Left lung (tissue), 10 donors: ENCODE measurements around the gene LITAF. TPM values are rescaled to one million over a fixed set of nuclear protein-coding genes. Genes with fewer than 3 reads are reported as not detected.
"Not testable (repeated sequence)": the region's sequence is repeated elsewhere in the genome, so short reads cannot be mapped to it uniquely, and the experiment has no call there.

Experiments
- ATAC-seq: fragments of 200-7000 bp; cut with Tn5 transposase; one replicate; pipeline ENCODE4 v1.9.1; 2020; ENCODE audit warnings: moderate library complexity
- DNase-seq, 4 donors: peaks; one replicate each; pipeline ENCODE4 v3.0.0-alpha.2; 2013 to 2020
- H3K27ac ChIP-seq, 2 donors: fragments of 200-600 bp; sonication (generic) in 1 of 2; one replicate each; pipeline versions ENCODE4 v1.5.0 to v1.8.0; 2020 to 2021
- H3K27me3 ChIP-seq, 2 donors: fragments of 200-600 bp; sonication (generic) in 1 of 2; one replicate each; pipeline versions ENCODE4 v1.5.0 to v1.8.0; 2020 to 2021
- H3K36me3 ChIP-seq, 2 donors: fragments of 200-600 bp; sonication (generic) in 1 of 2; one replicate each; pipeline versions ENCODE4 v1.5.0 to v1.8.0; 2020 to 2021
- H3K4me1 ChIP-seq, 2 donors: fragments of 200-600 bp; one replicate each; pipeline ENCODE4 v1.8.0; 2021
- H3K4me3 ChIP-seq, 2 donors: fragments of 200-600 bp; sonication (generic) in 1 of 2; one replicate each; pipeline versions ENCODE4 v1.5.0 to v1.8.0; 2020 to 2021; ENCODE audit warnings: mild to moderate bottlenecking in 1 of 2
- H3K9me3 ChIP-seq, 2 donors: fragments of 200-600 bp; sonication (generic) in 1 of 2; one replicate each; pipeline versions ENCODE4 v1.5.0 to v1.8.0; 2020 to 2021
- CTCF ChIP-seq, 2 donors: fragments of 200-600 bp; sonication (generic) in 1 of 2; IDR thresholded peaks; one replicate each; pipeline versions ENCODE4 v1.5.0 to v1.8.0; 2021; ENCODE audit warnings: antibody characterized with exemption in 2 of 2
- intact Hi-C, 2 donors: fragments of 100-400 bp; cut with DNase I; formaldehyde crosslinking; loops; one replicate each; pipeline versions ENCODE4 v1.11.2 to v1.14.2; 2022
- polyA plus RNA-seq, 6 donors: library from polyadenylated mRNA; unstranded; fragments of 120-200 nt; gene quantifications; one replicate each; pipeline ENCODE4 v1.2.1, GENCODE V29; 2013; ENCODE audit not compliant: insufficient read length in 6 of 6
- total RNA-seq, 2 donors: library from RNA; stranded (reverse); fragmentation: NEBNext Ultra II Directional; extraction: Animal tissue kit (Norgen Biotek cat#: 25700); gene quantifications; one replicate each; pipeline ENCODE4 v1.2.1, GENCODE V29; 2021
- donor health status: DM: no; HTN: yes; CAD: no.
- donor health status: DM: no; HTN: no; CAD: no.

LITAF gene
- total and polyA plus RNA-seq, 8 donors: 117 to 277 (median 125) TPM

DNA sequence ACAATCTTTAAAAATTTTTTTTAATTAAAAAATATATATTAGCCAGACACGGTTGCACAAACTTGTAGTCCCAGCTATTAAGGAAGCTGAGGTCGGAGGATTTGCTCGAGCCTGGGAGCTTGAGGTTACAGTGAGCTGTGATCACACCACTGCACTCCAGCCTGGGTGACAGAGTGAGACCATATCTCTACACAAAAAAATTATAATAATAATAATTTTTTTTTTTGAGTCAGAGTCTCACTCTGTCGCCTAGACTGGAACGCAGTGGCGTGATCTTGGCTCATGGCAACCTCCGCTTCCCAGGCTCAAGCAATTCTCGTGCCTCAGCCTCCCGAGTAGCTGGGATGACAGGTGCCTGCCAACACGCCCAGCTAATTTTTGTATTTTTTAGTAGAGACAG lies 23.8 kb downstream of the LITAF start:
- ATAC-seq: no peak

DNA sequence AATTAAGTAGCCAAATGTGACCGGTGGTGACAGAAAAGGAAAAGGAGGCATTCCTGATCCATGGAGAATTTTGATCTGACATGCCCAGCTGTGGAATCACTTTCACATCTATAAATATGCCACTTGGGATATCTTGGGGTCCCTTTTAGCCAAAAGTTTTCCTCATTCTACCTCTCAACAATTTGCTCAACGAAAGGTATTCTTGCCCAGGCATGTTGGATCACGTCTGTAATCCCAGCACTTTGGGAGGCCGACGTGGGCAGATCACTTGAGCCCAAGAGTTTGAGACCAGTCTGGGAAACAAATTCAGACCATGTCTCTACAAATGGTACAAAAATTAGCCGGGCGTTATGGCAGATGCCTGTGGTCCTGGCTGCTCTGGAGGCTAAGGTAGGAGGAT lies 24.3 kb downstream of the LITAF start:
- H3K36me3 ChIP-seq: peaks cover 0 to 57% of the 10 kb centered on the region in 2 donors
- H3K4me1 ChIP-seq: peaks cover 0 to 78% of the 10 kb centered on the region in 2 donors

More for the DNA sequence above, 23.8 kb downstream of the LITAF start:
- no peak overlapping the region for H3K4me3 ChIP-seq
- H3K4me1 ChIP-seq: peaks cover 0 to 72% of the 10 kb centered on the region in 2 donors
- H3K27me3 ChIP-seq: no peaks in the 10 kb centered on the region
- H3K36me3 ChIP-seq: peaks cover 0 to 58% of the 10 kb centered on the region in 2 donors
- DNase-seq: no peak
- no peak for TF ChIP-seq CTCF (IDR thresholded peaks at IDR 0.05)
- no peaks in the 10 kb centered on the region for H3K9me3 ChIP-seq
- intact Hi-C loops: no loop called here
- peak overlapping the region; percentile 7 to 28 for H3K27ac ChIP-seq

DNA sequence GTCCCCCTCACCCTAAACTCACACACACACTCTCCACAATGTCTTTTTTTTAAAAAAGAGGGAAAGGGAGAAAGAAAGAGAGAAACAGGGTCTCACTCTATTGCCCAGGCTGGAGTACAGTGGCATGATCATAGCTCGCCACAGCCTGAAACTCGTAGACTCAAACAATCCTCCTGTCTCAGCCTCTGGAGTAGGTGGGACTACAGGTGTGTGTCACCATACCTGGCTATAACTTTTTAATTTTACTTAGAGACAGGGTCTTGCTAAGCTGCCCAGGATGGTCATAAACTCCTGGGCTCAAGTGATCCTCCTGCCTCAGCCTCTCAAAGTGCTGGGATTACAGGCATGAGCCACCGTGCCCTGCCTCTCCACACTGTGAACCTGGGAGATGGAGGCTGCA lies 24.9 kb downstream of the LITAF start:
- no peak overlapping the region for H3K4me3 ChIP-seq
- TF ChIP-seq CTCF (IDR thresholded peaks at IDR 0.05): no peak
- ATAC-seq: no peak
- no peaks in the 10 kb centered on the region for H3K27me3 ChIP-seq
- no peak for DNase-seq
- intact Hi-C loops: no loop called here
- H3K4me1 ChIP-seq: peaks cover 0 to 79% of the 10 kb centered on the region in 2 donors
- peaks cover 0 to 58% of the 10 kb centered on the region in 2 donors for H3K36me3 ChIP-seq
- H3K9me3 ChIP-seq: no peaks in the 10 kb centered on the region
- H3K27ac ChIP-seq: peak overlapping the region in 1 of 2 donors; percentile 63

More for the DNA sequence above, 24.3 kb downstream of the LITAF start:
- intact Hi-C loops: no loop called here
- Histone ChIP-seq H3K9me3 (no peaks in the 10 kb centered on the region), H3K27me3 (no peaks in the 10 kb centered on the region), H3K4me3 (no peak overlapping the region), H3K27ac (peak overlapping the region; percentile 7 to 28)
- ATAC-seq (no peak), DNase-seq (no peak)
- no peak for TF ChIP-seq CTCF (IDR thresholded peaks at IDR 0.05)

GRCh38 chr16:11561454-11561805 lies 25.3 kb downstream of the LITAF start:
- H3K4me3 ChIP-seq: no peak overlapping the region
- DNase-seq (no peak), ATAC-seq (no peak)
- TF ChIP-seq CTCF (IDR thresholded peaks at IDR 0.05): no peak
- peaks cover 0 to 79% of the 10 kb centered on the region in 2 donors for H3K4me1 ChIP-seq
- H3K36me3 ChIP-seq: peaks cover 0 to 58% of the 10 kb centered on the region in 2 donors
- no peaks in the 10 kb centered on the region for H3K27me3 ChIP-seq
- H3K9me3 ChIP-seq: no peaks in the 10 kb centered on the region
- peak overlapping the region; percentile 45 to 63 for H3K27ac ChIP-seq
- intact Hi-C loops: no loop called here

DNA sequence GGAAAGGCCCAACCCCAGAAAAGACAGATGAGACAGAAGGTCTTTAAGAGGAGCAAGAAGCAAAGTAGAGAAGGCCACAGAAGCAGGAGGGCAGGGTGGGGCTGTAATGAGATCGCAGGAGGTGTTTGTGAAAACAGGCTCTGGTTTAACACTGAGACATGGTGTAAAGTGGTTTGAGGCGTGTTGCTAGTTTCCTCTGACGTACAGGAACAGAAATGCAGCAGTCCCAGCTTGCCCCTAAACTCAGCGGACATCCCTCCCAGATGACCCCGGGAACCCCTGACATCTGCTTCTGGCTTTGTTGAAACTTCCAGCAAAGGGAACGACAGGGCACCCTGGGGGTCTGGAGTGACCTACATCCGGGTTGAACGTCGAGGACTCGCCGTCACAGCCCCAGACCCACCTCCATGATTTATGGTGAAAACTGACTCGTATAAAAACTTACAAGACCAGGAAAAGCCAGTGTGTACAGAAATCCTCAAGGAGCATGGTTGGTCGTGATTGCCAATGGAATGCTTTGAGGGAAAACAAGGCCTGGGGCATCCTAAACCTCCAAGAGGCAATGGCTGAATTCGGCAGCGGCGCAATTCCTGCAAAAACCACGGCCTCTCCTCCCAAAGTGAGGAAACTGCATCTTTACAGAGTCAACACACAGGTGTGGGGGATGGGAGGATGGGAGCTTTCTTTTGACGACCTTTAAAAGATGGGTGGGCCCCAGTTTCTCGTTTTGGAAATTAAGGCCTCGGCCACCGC lies 25.8 kb downstream of the LITAF start:
- Histone ChIP-seq H3K9me3 (no peaks in the 10 kb centered on the region), H3K4me1 (peaks cover 0 to 79% of the 10 kb centered on the region in 2 donors), H3K36me3 (peaks cover 0 to 58% of the 10 kb centered on the region in 2 donors), H3K4me3 (no peak overlapping the region), H3K27ac (peak overlapping the region; percentile 45 to 63), H3K27me3 (no peaks in the 10 kb centered on the region)
- intact Hi-C loops: no loop called here
- TF ChIP-seq CTCF (IDR thresholded peaks at IDR 0.05): no peak
- no peak for DNase-seq
- peak; percentile 35 for ATAC-seq

GRCh38 chr16:11558308-11558823 lies 28.4 kb downstream of the LITAF start:
- H3K4me3 ChIP-seq, DNase-seq, H3K9me3 ChIP-seq, intact Hi-C loops, ATAC-seq, H3K27me3 ChIP-seq: not testable (repeated sequence)
- peak overlapping the region in 1 of 2 donors; percentile 5 for H3K27ac ChIP-seq
- H3K36me3 ChIP-seq: peaks cover 0 to 70% of the 10 kb centered on the region in 2 donors
- peaks cover 0 to 61% of the 10 kb centered on the region in 2 donors for H3K4me1 ChIP-seq
